PC-9 (cell line): ENCODE results near the gene TOX2.

ENCODE experiments used
- CTCF ChIP-seq: fragments of 200-600 bp; sonication (generic); conservative IDR thresholded peaks from 2 replicates; pipeline ENCODE4 v1.6.1; 2017; ENCODE audit warnings: mixed run types, antibody characterized with exemption, mild to moderate bottlenecking, moderate library complexity
- EZH2 ChIP-seq: fragments of 200-600 bp; sonication (generic); IDR thresholded peaks from 2 replicates; pipeline ENCODE4 v1.8.0; 2017; ENCODE audit warnings: antibody characterized with exemption, low read depth

GRCh38 chr20:44017211-44017610, 102.6 kb downstream of the TOX2 start:
- TF ChIP-seq CTCF (no peak), EZH2 (no peak)
